D721Med (cell line): Measurements from ENCODE around the gene CNTNAP2.

Experiments
- DNase-seq: peaks from one replicate; pipeline ENCODE4 v3.0.0; 2011; ENCODE audit warnings: low spot score; ENCODE audit not compliant: insufficient read length
- FAIRE-seq: peaks from 2 replicates; lab custom pipeline; 2011; peaks lifted over from hg19 to GRCh38; lab: Jason Lieb, UNC
- TF ChIP-seq, protein P1 (sequence below): IDR thresholded peaks from 2 replicates; pipeline ENCODE4 v1.5.1; 2012; ENCODE audit warnings: mild to moderate bottlenecking, control low read depth; ENCODE audit not compliant: insufficient read depth; ENCODE audit errors: missing control alignments

The CNTNAP2 gene

GRCh38 chr7:148135116-148135515 is 2018.5 kb downstream of the CNTNAP2 start:
- TF ChIP-seq, protein P1, sequence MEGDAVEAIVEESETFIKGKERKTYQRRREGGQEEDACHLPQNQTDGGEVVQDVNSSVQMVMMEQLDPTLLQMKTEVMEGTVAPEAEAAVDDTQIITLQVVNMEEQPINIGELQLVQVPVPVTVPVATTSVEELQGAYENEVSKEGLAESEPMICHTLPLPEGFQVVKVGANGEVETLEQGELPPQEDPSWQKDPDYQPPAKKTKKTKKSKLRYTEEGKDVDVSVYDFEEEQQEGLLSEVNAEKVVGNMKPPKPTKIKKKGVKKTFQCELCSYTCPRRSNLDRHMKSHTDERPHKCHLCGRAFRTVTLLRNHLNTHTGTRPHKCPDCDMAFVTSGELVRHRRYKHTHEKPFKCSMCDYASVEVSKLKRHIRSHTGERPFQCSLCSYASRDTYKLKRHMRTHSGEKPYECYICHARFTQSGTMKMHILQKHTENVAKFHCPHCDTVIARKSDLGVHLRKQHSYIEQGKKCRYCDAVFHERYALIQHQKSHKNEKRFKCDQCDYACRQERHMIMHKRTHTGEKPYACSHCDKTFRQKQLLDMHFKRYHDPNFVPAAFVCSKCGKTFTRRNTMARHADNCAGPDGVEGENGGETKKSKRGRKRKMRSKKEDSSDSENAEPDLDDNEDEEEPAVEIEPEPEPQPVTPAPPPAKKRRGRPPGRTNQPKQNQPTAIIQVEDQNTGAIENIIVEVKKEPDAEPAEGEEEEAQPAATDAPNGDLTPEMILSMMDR, result no peak
- no peak for FAIRE-seq
- DNase-seq, result no peak

- no peak for FAIRE-seq
- TF ChIP-seq, protein P1, result no peak
- no peak for DNase-seq
These were observed 2019.4 kb downstream of the CNTNAP2 start for GRCh38 chr7:148135997-148136396.

DNA sequence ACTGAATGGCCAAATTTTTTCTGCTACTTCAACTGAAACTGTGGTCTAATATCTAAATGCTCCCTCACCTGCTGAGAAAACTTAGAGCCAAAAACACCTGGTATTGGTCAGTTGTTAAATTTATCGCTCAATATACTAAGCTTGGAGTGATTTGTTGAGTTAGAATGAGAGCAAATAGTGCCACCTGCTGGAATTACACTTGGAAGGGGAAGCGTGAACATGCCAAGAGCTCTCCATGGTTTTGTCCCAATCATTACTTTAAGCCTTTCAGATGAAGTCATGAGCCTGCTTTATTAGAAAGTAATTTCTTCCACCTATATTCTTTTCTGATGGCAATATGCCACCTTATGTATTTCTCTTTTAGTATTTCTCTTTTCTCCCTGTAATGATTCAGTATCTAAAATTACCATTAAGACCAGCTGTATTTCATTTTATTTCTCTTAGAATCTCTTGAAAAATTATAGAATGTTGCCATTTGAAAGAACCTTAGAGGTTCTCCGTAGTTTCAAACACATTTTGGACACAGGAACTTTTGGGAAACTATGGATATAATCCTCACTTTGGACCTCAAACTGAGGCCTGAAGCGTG is 2026.2 kb downstream of the CNTNAP2 start:
- FAIRE-seq (peak; percentile 32), DNase-seq (no peak)
- TF ChIP-seq, protein P1, result peak; percentile 66

GRCh38 chr7:148144827-148145226 is 2028.2 kb downstream of the CNTNAP2 start:
- no peak for FAIRE-seq
- TF ChIP-seq, protein P1, result no peak
- no peak for DNase-seq

- TF ChIP-seq, protein P1, result no peak
- no peak for FAIRE-seq
These were observed 2029.7 kb downstream of the CNTNAP2 start for GRCh38 chr7:148146346-148146745.

GRCh38 chr7:148147438-148147837 is 2030.8 kb downstream of the CNTNAP2 start:
- TF ChIP-seq, protein P1, result no peak
- FAIRE-seq (no peak), DNase-seq (no peak)

More at GRCh38 chr7:148146346-148146745, 2029.7 kb downstream of the CNTNAP2 start:
- DNase-seq, result no peak

DNA sequence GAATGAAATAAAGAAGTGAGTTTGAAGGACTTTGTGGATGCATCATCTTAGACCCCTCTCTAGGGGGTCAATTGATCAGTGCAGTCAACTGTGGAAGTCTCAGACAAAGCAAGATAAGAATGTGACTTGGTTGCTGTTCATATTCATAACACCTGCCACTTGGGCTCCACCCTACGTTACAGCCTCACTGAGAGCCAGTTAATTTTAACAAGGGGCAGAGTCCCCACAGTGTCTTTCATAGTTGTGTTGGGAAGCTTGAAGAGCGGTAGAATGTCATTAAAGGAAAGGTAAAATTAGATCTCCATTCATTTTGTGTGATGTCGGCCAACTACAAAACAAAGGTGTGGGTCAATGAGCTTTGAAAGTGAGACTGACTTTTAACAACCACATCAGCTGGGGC is 2031.9 kb downstream of the CNTNAP2 start:
- TF ChIP-seq, protein P1, result no peak
- DNase-seq (no peak), FAIRE-seq (no peak)
